ENCODE data around the gene PIM3. TPM values are rescaled to one million over a fixed set of nuclear protein-coding genes. Genes with fewer than 3 reads are reported as not detected.

The PIM3 gene
- polyA plus RNA-seq, 6 donors from 2014 or later = 46.7 to 60.7 (median 55.0) TPM

DNA sequence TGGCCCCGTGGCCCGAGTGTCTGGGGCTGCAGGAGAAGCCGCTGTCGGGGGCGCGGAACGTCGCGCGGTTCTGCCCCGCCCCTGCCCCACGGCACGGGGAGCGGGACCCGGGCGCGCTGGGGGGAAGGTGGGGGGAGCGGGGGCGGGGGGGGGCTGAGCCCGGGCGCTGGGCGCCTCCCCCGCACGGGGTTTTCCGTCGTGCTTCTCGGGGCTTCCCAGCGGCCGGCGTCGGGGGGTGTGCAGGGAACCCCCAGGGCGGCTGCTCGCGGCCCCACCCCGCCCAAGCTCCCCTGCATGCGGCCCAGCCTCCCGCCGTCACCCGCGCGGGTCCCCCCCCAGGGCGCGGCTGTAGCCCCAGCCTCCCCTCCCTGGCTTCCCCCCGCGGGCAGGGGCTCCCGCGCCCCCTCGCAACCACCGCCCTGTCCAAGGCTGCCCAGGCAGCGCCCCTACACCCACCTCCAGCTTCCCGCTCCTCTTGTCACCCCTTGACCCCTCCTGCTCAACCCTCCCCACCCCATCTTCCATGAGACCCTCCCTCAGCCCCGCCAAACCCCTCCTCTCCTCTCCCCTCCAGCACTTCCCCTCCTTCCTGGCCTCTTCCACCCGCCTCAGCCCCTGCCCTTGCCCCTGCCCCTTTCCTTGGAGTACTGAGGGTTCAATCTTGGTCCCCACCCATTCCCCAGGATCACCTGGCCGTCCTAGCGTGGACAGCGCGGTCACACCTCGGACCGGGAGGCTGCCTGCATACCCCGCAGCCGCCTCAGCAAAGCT, 50.3 kb downstream of the PIM3 start:
- Mint-ChIP-seq H3K4me3 (peak overlapping the region; percentile 9 to 87 (median 76)), H3K36me3 (no peaks in the 10 kb centered on the region)

GRCh38 chr22:50011447-50012210, 51.1 kb downstream of the PIM3 start:
- Mint-ChIP-seq H3K36me3 (no peaks in the 10 kb centered on the region), H3K4me1 (peaks cover 21 to 27% (median 26%) of the 10 kb centered on the region in 3 donors), H3K9me3 (peaks cover 0 to 2% (median 0%) of the 10 kb centered on the region in 7 donors), H3K27ac (peak overlapping the region; percentile 84 to 98 (median 95)), H3K27me3 (peaks cover 0 to 24% (median 0%) of the 10 kb centered on the region in 3 donors), H3K4me3 (peak overlapping the region; percentile 9 to 87 (median 78))
- ATAC-seq (ENCODE audit: low read depth in 2 of 2) (no peak), DNase-seq (no peak)

More for the DNA sequence above, 50.3 kb downstream of the PIM3 start:
- DNase-seq (peak; percentile 81), ATAC-seq (ENCODE audit: low read depth in 2 of 2) (peak; percentile 92)
- Mint-ChIP-seq H3K27me3 (peaks cover 0 to 24% (median 0%) of the 10 kb centered on the region in 3 donors), H3K27ac (peak overlapping the region; percentile 84 to 98 (median 95)), H3K4me1 (peaks cover 21 to 26% (median 25%) of the 10 kb centered on the region in 3 donors), H3K9me3 (peaks cover 0 to 2% (median 0%) of the 10 kb centered on the region in 7 donors)

DNA sequence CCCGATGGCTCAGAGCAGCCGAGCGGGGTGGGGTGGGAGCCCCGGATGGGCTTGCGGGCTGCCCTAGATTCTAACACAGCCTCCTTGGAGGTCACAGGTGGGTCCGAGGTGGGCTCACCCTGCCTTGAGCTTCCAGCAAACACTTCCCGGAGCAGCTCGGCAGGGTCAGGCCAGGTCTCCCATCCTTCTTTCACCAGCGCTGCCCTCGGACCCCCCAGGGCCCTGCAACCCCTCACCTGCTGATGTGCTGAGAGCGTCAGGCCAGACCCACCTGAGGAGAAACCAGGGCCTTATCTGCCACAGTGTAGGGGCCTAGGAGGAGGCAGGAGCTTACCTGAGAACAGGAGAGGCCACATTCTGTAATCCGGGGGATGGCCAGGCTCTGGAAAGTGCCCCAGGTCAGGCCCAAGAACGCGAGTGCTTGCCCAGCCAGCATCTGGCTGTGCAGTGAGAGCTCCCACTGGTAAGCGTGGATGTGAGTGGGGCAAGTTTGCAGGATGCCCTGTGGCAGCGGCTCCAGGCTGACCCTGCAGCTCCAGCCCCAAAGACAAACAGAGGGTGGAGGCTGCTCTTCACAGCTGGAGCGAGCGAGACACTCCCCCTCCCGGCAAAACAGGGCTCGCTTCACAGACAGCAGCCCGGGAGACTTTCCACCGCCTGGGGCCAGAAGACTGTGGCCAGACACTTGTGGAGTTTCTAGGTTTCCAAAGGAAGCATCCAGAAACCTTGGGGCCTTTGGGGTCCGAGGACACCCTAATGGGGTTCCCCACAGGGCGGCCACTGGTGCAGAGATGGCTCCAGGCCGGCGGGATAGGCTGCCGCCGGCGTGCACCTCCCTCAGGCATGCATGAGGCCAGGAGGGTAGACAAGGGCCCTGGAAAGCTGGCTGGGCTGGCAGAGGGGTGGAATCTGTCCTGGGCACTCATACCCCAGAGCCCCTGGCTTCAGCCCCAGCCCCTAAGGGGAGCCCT, 51.9 kb downstream of the PIM3 start, which contains the start of gene IL17REL:
IL17REL (minus strand) TSS at position 555 of the 971 bp plus-strand sequence; CDS start at position 436, 119 bp downstream.
- peaks cover 0 to 27% (median 1%) of the 10 kb centered on the region in 3 donors for H3K27me3 Mint-ChIP-seq
- ATAC-seq (ENCODE audit: low read depth in 2 of 2) = no peak
- peaks cover 23 to 28% (median 27%) of the 10 kb centered on the region in 3 donors for H3K4me1 Mint-ChIP-seq
- H3K27ac Mint-ChIP-seq = peak within 1 kb of the TSS; percentile 88 to 98 (median 95)
- peak within 1 kb of the TSS in 6 of 8 donors; percentile 68 to 87 (median 78) for H3K4me3 Mint-ChIP-seq
- H3K9me3 Mint-ChIP-seq = peaks cover 0 to 2% (median 0%) of the 10 kb centered on the region in 7 donors
- DNase-seq = no peak
- H3K36me3 Mint-ChIP-seq = no peaks in the 10 kb centered on the region

Other genes with a start within 250 kb of the PIM3 start
- gene BRD1, start 132.9 kb upstream of the PIM3 start, polyA plus RNA-seq (ENCODE audit: low read depth in 6 of 6) = 1 to 10 TPM in 5 of 6 donors, under 1 TPM in 1; 0.23 to 3.0 (median 1.8) TPM
- gene ZBED4, start 106.9 kb upstream of the PIM3 start, polyA plus RNA-seq (ENCODE audit: low read depth in 6 of 6) = 10 to 100 TPM in 1 of 6 donors, 1 to 10 TPM in 5; 3.8 to 10.3 (median 6.1) TPM
- gene ALG12, start 42.3 kb upstream of the PIM3 start, polyA plus RNA-seq (ENCODE audit: low read depth in 6 of 6) = 10 to 100 TPM; 10.1 to 17.5 (median 13.0) TPM
- gene CRELD2, start 42.1 kb upstream of the PIM3 start, polyA plus RNA-seq (ENCODE audit: low read depth in 6 of 6) = 10 to 100 TPM; 21.9 to 33.8 (median 28.0) TPM
- gene IL17REL, start 52.0 kb downstream of the PIM3 start, polyA plus RNA-seq (ENCODE audit: low read depth in 6 of 6) = not detected
- gene TTLL8, start 97.5 kb downstream of the PIM3 start, polyA plus RNA-seq (ENCODE audit: low read depth in 6 of 6) = not detected
- gene MLC1, start 124.7 kb downstream of the PIM3 start, polyA plus RNA-seq (ENCODE audit: low read depth in 6 of 6) = under 1 TPM in 3 of 6 donors, not detected in 3; 0.09 to 0.44 (median 0.15) TPM
- not detected for gene MOV10L1, start 129.2 kb downstream of the PIM3 start, polyA plus RNA-seq (ENCODE audit: low read depth in 6 of 6)
- gene PANX2, start 210.0 kb downstream of the PIM3 start, polyA plus RNA-seq (ENCODE audit: low read depth in 6 of 6) = under 1 TPM in 1 of 6 donors, not detected in 5; 0.08 TPM
- 10 to 100 TPM in 5 of 6 donors, 1 to 10 TPM in 1; 9.4 to 22.6 (median 15.1) TPM for gene TRABD, start 225.1 kb downstream of the PIM3 start, polyA plus RNA-seq (ENCODE audit: low read depth in 6 of 6)
- gene SELENOO, start 240.2 kb downstream of the PIM3 start, polyA plus RNA-seq (ENCODE audit: low read depth in 6 of 6) = 1 to 10 TPM; 2.9 to 6.8 (median 5.2) TPM

Measured in naive B cell (primary cell).